ENCODE measurements around the gene EPB42.
A peak's percentile ranks its signal among the peaks of the same experiment; 100 is the strongest.

EPB42 gene

DNA sequence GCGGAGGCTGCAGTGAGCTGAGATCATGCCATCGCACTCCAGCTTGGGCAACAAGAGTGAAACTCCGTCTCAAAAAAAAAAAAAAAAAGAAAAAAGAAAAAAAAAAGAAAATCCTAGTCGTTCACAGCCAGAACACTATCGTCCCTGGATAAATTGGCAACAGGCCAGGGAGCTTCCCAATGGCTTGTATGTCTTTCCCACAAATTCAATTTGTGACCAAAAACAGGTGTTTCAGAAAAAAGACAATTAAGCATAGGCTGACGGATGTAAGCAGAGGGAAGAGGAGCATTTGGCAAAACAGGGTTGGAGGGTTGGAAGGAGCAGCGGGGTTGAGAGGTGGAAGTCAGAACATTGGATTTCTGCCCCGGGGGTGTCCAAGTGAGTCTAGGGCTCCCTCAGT is 8.5 kb downstream of the EPB42 start:
- WGBS, 2 donors (ENCODE audit: extremely low coverage in 2 of 2, insufficient read length in 2 of 2, insufficient replicate concordance in 1 of 2), result no CpG with 5 or more reads among the region's 8 CpGs
- peaks cover 0 to 44% (median 0%) of the 10 kb centered on the region in 3 experiments for H3K27me3 ChIP-seq (ENCODE audit: control insufficient read depth in 3 of 3, insufficient read depth in 3 of 3, low read depth in 1 of 3, low read length in 3 of 3)
- no peak for DNase-seq (ENCODE audit: low spot score)

DNA sequence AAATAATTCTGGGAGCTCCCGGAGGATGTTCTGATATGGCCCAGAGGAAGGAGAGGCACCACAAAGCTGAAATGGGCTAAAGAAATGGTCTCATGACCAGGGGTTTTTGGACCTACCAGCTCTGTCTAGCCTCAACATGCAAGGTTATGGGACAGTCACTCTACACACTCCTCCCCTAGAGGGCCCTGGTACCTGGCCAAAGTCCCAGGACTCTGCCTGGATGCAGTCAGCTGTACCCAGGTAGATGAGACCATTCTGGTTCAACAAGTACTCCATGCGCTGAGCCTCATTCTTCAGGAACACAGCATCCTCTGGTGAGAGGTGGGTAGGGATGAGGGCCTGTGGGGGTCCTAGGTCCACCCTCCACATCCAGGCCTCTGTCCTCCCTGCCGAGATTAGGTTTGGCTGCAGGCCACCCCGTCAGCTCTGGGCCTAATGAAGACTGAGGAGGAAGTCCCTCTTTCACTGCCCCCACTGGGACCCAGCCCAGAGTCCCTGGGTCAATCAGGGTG is 9.5 kb downstream of the EPB42 start:
- Histone ChIP-seq H3K27me3 (ENCODE audit: control insufficient read depth in 3 of 3, insufficient read depth in 3 of 3, low read depth in 1 of 3, low read length in 3 of 3) (peaks cover 0 to 50% (median 0%) of the 10 kb centered on the region in 3 experiments), H2BK120ac (ENCODE audit: low read depth, low read length) (no peak overlapping the region), H3K4ac (ENCODE audit: low read length) (no peak overlapping the region), H3K23ac (ENCODE audit: low read depth, low read length, poor library complexity) (no peak overlapping the region), H2BK12ac (ENCODE audit: low read length) (no peak overlapping the region), H3K14ac (ENCODE audit: low read length) (no peak overlapping the region), H3K9ac (ENCODE audit: low read depth, low read length, poor library complexity) (no peak overlapping the region), H2BK15ac (ENCODE audit: low read length) (no peak overlapping the region), H2AK5ac (ENCODE audit: low read depth, low read length) (no peak overlapping the region), H3K9me3 (replicated peaks in 1 of 2; ENCODE audit: control insufficient read depth in 2 of 2, insufficient read depth in 1 of 2, low read depth in 1 of 2, low read length in 2 of 2) (no peaks in the 10 kb centered on the region), H4K91ac (ENCODE audit: low read depth, low read length, poor library complexity) (no peak overlapping the region), H2BK5ac (ENCODE audit: low read length) (no peak overlapping the region), H3K27ac (replicated peaks; ENCODE audit: low read length) (no peak overlapping the region), H3K18ac (ENCODE audit: low read length) (no peak overlapping the region), H3K4me2 (ENCODE audit: insufficient read depth, low read length, poor library complexity, severe bottlenecking) (no peak overlapping the region), H3K4me1 (ENCODE audit: control insufficient read depth in 2 of 2, insufficient read depth in 1 of 2, low read depth in 1 of 2, low read length in 2 of 2) (no peaks in the 10 kb centered on the region), H2AFZ (ENCODE audit: low read length) (no peak overlapping the region), H4K8ac (ENCODE audit: low read depth, low read length) (no peak overlapping the region), H3K36me3 (replicated peaks in 1 of 2; ENCODE audit: control insufficient read depth in 2 of 2, insufficient read depth in 2 of 2, low read length in 2 of 2) (no peaks in the 10 kb centered on the region), H3K79me1 (ENCODE audit: low read depth, low read length) (no peaks in the 10 kb centered on the region), H3K4me3 (ENCODE audit: low read length in 2 of 2) (no peak overlapping the region)
- WGBS, 2 donors (ENCODE audit: extremely low coverage in 2 of 2, insufficient read length in 2 of 2, insufficient replicate concordance in 1 of 2), result no CpG with 5 or more reads among the region's 4 CpGs
- DNase-seq (ENCODE audit: low spot score), result no peak

More for the DNA sequence above, 8.5 kb downstream of the EPB42 start:
- no peak overlapping the region for H2BK15ac ChIP-seq (ENCODE audit: low read length)
- H2BK120ac ChIP-seq (ENCODE audit: low read depth, low read length), result no peak overlapping the region
- H2AFZ ChIP-seq (ENCODE audit: low read length), result no peak overlapping the region
- H3K23ac ChIP-seq (ENCODE audit: low read depth, low read length, poor library complexity), result no peak overlapping the region
- no peak overlapping the region for H3K4me3 ChIP-seq (ENCODE audit: low read length in 2 of 2)
- H3K18ac ChIP-seq (ENCODE audit: low read length), result no peak overlapping the region
- H3K4ac ChIP-seq (ENCODE audit: low read length), result no peak overlapping the region
- H3K27ac ChIP-seq (replicated peaks; ENCODE audit: low read length), result no peak overlapping the region
- no peak overlapping the region for H2BK5ac ChIP-seq (ENCODE audit: low read length)
- no peaks in the 10 kb centered on the region for H3K4me1 ChIP-seq (ENCODE audit: control insufficient read depth in 2 of 2, insufficient read depth in 1 of 2, low read depth in 1 of 2, low read length in 2 of 2)
- no peak overlapping the region for H2BK12ac ChIP-seq (ENCODE audit: low read length)
- no peak overlapping the region for H3K4me2 ChIP-seq (ENCODE audit: insufficient read depth, low read length, poor library complexity, severe bottlenecking)
- H2AK5ac ChIP-seq (ENCODE audit: low read depth, low read length), result no peak overlapping the region
- no peak overlapping the region for H3K9ac ChIP-seq (ENCODE audit: low read depth, low read length, poor library complexity)
- H4K8ac ChIP-seq (ENCODE audit: low read depth, low read length), result no peak overlapping the region
- no peak overlapping the region for H3K14ac ChIP-seq (ENCODE audit: low read length)
- H3K36me3 ChIP-seq (replicated peaks in 1 of 2; ENCODE audit: control insufficient read depth in 2 of 2, insufficient read depth in 2 of 2, low read length in 2 of 2), result no peaks in the 10 kb centered on the region
- H3K79me1 ChIP-seq (ENCODE audit: low read depth, low read length), result no peaks in the 10 kb centered on the region
- no peaks in the 10 kb centered on the region for H3K9me3 ChIP-seq (replicated peaks in 1 of 2; ENCODE audit: control insufficient read depth in 2 of 2, insufficient read depth in 1 of 2, low read depth in 1 of 2, low read length in 2 of 2)
- no peak overlapping the region for H4K91ac ChIP-seq (ENCODE audit: low read depth, low read length, poor library complexity)

DNA sequence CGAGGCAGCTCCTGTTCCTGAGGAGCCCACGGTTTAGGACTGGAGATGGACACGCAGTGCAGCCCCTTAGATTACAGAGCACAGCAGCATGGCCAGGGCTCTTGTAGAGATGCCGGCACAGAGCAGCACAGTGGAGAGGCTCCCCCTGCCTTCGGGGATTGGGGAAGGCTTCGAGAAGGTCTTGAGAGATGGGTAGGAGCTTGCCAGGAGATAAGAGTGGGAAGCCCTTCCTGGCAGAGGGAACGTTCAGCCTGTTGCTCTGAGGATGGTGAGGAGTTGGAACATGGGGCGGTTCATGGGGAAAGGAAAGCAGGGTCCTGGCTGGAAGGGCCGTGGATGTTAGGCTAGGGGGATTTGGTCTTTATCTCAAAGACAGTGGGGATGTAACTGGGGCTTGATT is 10.0 kb downstream of the EPB42 start:
- Histone ChIP-seq H3K4me3 (ENCODE audit: low read length in 2 of 2) (no peak overlapping the region), H3K4ac (ENCODE audit: low read length) (no peak overlapping the region), H3K9ac (ENCODE audit: low read depth, low read length, poor library complexity) (no peak overlapping the region), H2BK15ac (ENCODE audit: low read length) (no peak overlapping the region), H2BK12ac (ENCODE audit: low read length) (no peak overlapping the region), H3K4me2 (ENCODE audit: insufficient read depth, low read length, poor library complexity, severe bottlenecking) (no peak overlapping the region), H2AFZ (ENCODE audit: low read length) (no peak overlapping the region), H4K91ac (ENCODE audit: low read depth, low read length, poor library complexity) (no peak overlapping the region), H3K18ac (ENCODE audit: low read length) (peak overlapping the region; percentile 23), H3K4me1 (ENCODE audit: control insufficient read depth in 2 of 2, insufficient read depth in 1 of 2, low read depth in 1 of 2, low read length in 2 of 2) (no peaks in the 10 kb centered on the region), H3K9me3 (replicated peaks in 1 of 2; ENCODE audit: control insufficient read depth in 2 of 2, insufficient read depth in 1 of 2, low read depth in 1 of 2, low read length in 2 of 2) (no peaks in the 10 kb centered on the region), H2BK120ac (ENCODE audit: low read depth, low read length) (no peak overlapping the region), H3K23ac (ENCODE audit: low read depth, low read length, poor library complexity) (no peak overlapping the region), H2AK5ac (ENCODE audit: low read depth, low read length) (no peak overlapping the region), H3K36me3 (replicated peaks in 1 of 2; ENCODE audit: control insufficient read depth in 2 of 2, insufficient read depth in 2 of 2, low read length in 2 of 2) (no peaks in the 10 kb centered on the region), H3K27ac (replicated peaks; ENCODE audit: low read length) (no peak overlapping the region), H3K79me1 (ENCODE audit: low read depth, low read length) (no peaks in the 10 kb centered on the region), H4K8ac (ENCODE audit: low read depth, low read length) (peak overlapping the region; percentile 66), H3K14ac (ENCODE audit: low read length) (no peak overlapping the region), H2BK5ac (ENCODE audit: low read length) (no peak overlapping the region), H3K27me3 (ENCODE audit: control insufficient read depth in 3 of 3, insufficient read depth in 3 of 3, low read depth in 1 of 3, low read length in 3 of 3) (peaks cover 0 to 55% (median 0%) of the 10 kb centered on the region in 3 experiments)
- DNase-seq (ENCODE audit: low spot score), result no peak
- no CpG with 5 or more reads among the region's 9 CpGs for WGBS, 2 donors (ENCODE audit: extremely low coverage in 2 of 2, insufficient read length in 2 of 2, insufficient replicate concordance in 1 of 2)

DNA sequence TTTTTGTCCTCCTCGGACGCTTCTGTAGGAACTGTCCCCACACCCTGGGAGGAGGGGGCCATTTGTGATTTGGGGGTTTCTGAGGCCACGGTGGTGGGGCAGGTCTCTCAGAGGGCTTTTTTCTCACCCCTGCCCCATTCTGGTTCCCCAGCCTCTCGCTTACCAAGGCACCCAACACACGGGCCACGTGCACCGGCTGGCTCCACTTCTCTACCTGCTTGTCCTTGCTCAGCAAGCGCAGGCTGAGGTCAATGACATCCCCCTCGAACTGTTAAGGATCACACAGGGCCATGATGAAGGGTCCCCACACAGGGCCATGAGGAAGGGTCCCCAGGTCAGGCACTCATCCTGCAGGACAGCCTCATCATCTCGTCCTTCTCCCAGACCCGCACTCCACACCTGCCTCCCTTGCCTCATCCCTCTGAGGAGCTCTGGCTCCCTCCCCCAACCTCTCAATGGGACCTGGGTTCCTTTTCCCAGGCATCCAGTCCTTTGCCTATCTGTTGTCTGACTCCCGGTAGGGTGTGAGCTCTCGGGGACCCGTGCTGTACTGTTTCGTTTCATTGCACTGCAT is 10.6 kb downstream of the EPB42 start:
- Histone ChIP-seq H2AFZ (ENCODE audit: low read length) (no peak overlapping the region), H3K27ac (replicated peaks; ENCODE audit: low read length) (no peak overlapping the region), H4K8ac (ENCODE audit: low read depth, low read length) (peak overlapping the region; percentile 66), H2BK15ac (ENCODE audit: low read length) (peak overlapping the region; percentile 69), H3K36me3 (replicated peaks in 1 of 2; ENCODE audit: control insufficient read depth in 2 of 2, insufficient read depth in 2 of 2, low read length in 2 of 2) (no peaks in the 10 kb centered on the region), H2BK12ac (ENCODE audit: low read length) (no peak overlapping the region), H4K91ac (ENCODE audit: low read depth, low read length, poor library complexity) (no peak overlapping the region), H3K23ac (ENCODE audit: low read depth, low read length, poor library complexity) (peak overlapping the region; percentile 20), H3K18ac (ENCODE audit: low read length) (peak overlapping the region; percentile 53), H3K14ac (ENCODE audit: low read length) (peak overlapping the region; percentile 48), H3K9ac (ENCODE audit: low read depth, low read length, poor library complexity) (peak overlapping the region; percentile 51), H3K79me1 (ENCODE audit: low read depth, low read length) (no peaks in the 10 kb centered on the region), H3K27me3 (ENCODE audit: control insufficient read depth in 3 of 3, insufficient read depth in 3 of 3, low read depth in 1 of 3, low read length in 3 of 3) (peaks cover 0 to 57% (median 0%) of the 10 kb centered on the region in 3 experiments), H3K4me2 (ENCODE audit: insufficient read depth, low read length, poor library complexity, severe bottlenecking) (no peak overlapping the region), H2AK5ac (ENCODE audit: low read depth, low read length) (peak overlapping the region; percentile 47), H3K9me3 (replicated peaks in 1 of 2; ENCODE audit: control insufficient read depth in 2 of 2, insufficient read depth in 1 of 2, low read depth in 1 of 2, low read length in 2 of 2) (no peaks in the 10 kb centered on the region), H3K4me3 (ENCODE audit: low read length in 2 of 2) (no peak overlapping the region), H3K4ac (ENCODE audit: low read length) (no peak overlapping the region), H2BK5ac (ENCODE audit: low read length) (no peak overlapping the region), H3K4me1 (ENCODE audit: control insufficient read depth in 2 of 2, insufficient read depth in 1 of 2, low read depth in 1 of 2, low read length in 2 of 2) (no peaks in the 10 kb centered on the region), H2BK120ac (ENCODE audit: low read depth, low read length) (no peak overlapping the region)
- DNase-seq (ENCODE audit: low spot score), result no peak
- WGBS, 2 donors (ENCODE audit: extremely low coverage in 2 of 2, insufficient read length in 2 of 2, insufficient replicate concordance in 1 of 2), result no CpG with 5 or more reads among the region's 15 CpGs

Data from neuronal stem cell (in vitro differentiated cells).